Rectal smooth muscle tissue (tissue), 1 donor: Measurements from ENCODE around the gene UNC5C.

Source experiments
- H3K27ac ChIP-seq: one replicate; pipeline ENCODE4 v1.7.0; 2013; ENCODE audit warnings: low read depth, low read length, inconsistent platforms
- H3K27me3 ChIP-seq: one replicate; pipeline ENCODE4 v1.7.0; 2013; ENCODE audit warnings: low read length; ENCODE audit not compliant: control insufficient read depth, insufficient read depth
- H3K36me3 ChIP-seq: one replicate; pipeline ENCODE4 v1.7.0; 2013; ENCODE audit warnings: low read length; ENCODE audit not compliant: control insufficient read depth, insufficient read depth
- H3K4me1 ChIP-seq: one replicate; pipeline ENCODE4 v1.7.0; 2013; ENCODE audit warnings: low read length; ENCODE audit not compliant: control insufficient read depth, insufficient read depth
- H3K4me3 ChIP-seq: one replicate; pipeline ENCODE4 v1.7.0; 2013; ENCODE audit warnings: low read length
- H3K9ac ChIP-seq: one replicate; pipeline ENCODE4 v1.7.0; 2013; ENCODE audit warnings: low read length

The UNC5C gene

DNA sequence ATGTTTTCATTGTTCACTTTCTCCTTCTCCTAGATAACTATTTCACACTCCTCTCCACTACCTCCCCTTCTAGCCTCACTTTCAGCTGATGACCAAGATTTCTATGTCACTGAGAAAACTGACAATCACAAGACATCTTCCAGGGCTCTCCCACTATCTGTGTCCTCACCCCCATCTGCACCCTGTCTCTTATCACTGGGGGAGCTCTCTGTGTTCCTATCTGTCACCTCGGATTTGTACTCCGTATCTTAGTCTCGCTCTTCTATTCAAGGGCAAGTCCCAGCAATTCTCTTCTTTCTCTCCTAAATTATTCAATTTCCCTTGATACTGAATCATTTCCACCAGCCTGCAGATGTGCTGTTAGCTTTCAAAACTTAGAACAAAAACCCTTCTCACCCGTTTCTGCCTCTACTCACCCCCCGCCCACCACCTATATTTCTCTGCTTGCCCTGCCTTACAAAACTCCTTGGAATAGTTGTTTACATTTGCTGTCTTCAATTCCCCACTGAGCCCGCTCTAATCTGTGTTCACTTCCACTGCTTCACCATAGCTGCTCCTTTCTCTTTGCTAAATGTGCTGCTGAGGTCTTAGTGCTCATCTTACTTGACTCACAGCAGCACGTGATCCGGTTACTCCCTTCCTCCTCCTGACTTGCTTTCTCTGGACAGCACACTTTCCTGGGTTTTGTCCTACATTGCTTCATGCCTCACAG is 293.2 kb downstream of the UNC5C start:
- H3K36me3 ChIP-seq, result no peaks in the 10 kb centered on the region
- H3K27ac ChIP-seq, result no peak overlapping the region
- no peak overlapping the region for H3K9ac ChIP-seq
- no peak overlapping the region for H3K4me3 ChIP-seq
- H3K4me1 ChIP-seq, result no peaks in the 10 kb centered on the region
- no peaks in the 10 kb centered on the region for H3K27me3 ChIP-seq

DNA sequence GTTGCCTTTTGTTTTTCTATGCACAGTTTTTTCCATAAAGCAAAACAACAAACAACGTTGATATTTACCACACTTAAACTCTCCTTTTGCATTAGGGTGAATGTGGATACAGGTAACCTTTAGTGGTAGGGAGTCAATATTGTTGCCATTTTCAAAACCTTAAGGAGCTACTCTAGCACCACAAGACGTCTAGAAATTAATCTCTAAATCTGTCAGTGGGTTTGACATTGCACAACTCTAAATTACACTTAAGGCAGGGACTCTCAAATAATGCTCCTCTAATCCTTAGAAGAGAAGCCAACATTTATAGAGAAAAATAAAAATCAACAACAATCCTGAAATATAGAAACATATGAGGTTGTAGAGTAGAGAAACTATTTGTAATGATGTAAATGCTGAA is 297.2 kb downstream of the UNC5C start:
- Histone ChIP-seq H3K9ac (no peak overlapping the region), H3K27ac (no peak overlapping the region), H3K36me3 (no peaks in the 10 kb centered on the region), H3K4me3 (no peak overlapping the region), H3K27me3 (no peaks in the 10 kb centered on the region), H3K4me1 (no peaks in the 10 kb centered on the region)

DNA sequence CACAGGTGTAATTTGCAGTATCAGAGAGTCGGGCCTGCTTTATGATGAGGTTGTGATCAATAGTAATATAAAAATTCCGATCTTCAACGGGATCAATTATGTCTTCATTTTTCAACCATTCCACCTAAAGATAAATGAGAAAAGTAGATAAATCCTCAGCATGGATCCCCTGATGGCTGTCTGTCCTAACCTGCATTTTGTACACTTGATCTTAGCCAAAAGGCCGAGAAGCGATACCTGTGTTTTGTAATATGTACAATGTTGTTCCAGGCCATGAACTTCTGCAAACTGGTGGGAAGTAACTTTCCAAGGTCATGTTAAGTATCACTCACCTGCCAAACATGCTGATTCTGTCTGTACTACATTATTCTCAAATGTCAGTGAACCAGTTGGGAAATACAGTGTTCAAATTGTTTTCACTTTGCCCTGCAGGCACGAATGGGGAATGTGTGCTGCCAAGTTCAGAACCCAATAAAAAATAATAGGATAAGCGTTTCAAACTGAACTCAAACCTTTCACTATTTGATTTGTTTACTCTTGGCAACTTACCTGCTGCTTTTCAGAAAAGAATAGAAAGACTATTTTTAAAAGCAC is 298.1 kb downstream of the UNC5C start:
- no peaks in the 10 kb centered on the region for H3K4me1 ChIP-seq
- H3K27me3 ChIP-seq, result no peaks in the 10 kb centered on the region
- H3K9ac ChIP-seq, result no peak overlapping the region
- H3K36me3 ChIP-seq, result no peaks in the 10 kb centered on the region
- H3K27ac ChIP-seq, result no peak overlapping the region
- H3K4me3 ChIP-seq, result no peak overlapping the region

DNA sequence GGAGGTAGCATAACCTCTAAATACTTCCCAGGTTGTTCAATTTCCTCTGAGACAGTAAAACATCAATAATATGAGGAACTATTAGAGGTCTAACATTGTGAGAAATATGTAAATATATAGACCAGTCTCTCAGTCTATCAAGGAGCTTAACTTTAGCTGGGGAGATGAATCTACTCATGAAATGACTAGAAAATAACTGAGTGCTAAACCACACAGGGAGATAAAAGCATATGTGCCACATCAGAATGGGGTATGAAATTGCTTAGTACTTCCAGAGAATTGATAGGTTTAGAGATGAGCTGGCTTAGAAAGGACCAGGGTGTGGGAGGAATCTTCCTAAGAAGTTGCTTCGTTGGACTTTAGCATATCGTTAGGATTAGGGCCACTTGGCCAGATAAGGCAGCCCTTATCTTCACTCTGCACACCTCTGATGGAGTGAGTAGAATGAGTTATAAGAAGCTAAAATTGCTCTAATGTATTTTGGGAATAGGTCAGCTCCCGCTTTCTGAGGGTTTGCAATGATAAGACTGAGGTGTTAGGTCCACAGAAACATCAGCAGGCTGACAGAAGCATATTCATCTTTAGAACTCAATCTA is 299.2 kb downstream of the UNC5C start:
- Histone ChIP-seq H3K36me3 (no peaks in the 10 kb centered on the region), H3K9ac (no peak overlapping the region), H3K4me1 (no peaks in the 10 kb centered on the region), H3K27me3 (no peaks in the 10 kb centered on the region), H3K27ac (no peak overlapping the region), H3K4me3 (no peak overlapping the region)

DNA sequence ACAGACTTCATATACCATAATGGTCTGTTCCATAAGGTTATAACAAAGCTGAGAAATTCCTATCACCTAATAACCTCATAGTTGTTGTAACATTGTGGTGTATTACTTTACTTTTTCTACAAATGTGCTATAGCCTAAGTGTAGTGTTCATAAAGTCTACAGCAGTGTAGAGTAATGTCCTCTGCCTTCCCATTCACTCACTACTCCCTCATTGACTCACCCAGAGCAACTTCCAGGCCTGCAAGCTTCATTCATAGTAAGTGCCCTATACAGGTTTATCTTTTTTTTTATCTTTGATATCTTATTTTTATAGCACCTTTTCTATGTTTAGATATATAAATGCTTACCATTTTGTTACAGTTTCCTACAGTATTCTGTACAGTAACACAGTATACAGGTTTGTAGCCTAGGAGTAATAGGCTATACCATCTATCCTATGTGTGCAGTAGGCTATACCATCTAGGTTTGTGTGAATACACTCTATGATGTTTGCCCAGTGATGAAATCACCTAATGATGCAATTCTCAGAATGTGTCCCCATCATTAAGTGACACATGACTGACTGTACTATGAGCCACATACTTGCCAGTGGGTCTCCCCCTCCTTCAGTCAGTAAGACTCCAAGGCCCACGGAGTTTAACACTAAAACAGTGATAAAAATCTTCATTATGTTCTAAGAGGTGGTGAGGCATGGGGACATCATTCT is 299.9 kb downstream of the UNC5C start:
- H3K27ac ChIP-seq, result no peak overlapping the region
- H3K27me3 ChIP-seq, result no peaks in the 10 kb centered on the region
- no peak overlapping the region for H3K4me3 ChIP-seq
- H3K4me1 ChIP-seq, result no peaks in the 10 kb centered on the region
- H3K9ac ChIP-seq, result no peak overlapping the region
- H3K36me3 ChIP-seq, result no peaks in the 10 kb centered on the region

- H3K4me1 ChIP-seq, result no peaks in the 10 kb centered on the region
- H3K27ac ChIP-seq, result no peak overlapping the region
- no peaks in the 10 kb centered on the region for H3K36me3 ChIP-seq
- no peak overlapping the region for H3K4me3 ChIP-seq
- H3K9ac ChIP-seq, result no peak overlapping the region
- H3K27me3 ChIP-seq, result no peaks in the 10 kb centered on the region
Observed at GRCh38 chr4:95243892-95244291, 304.9 kb downstream of the UNC5C start.

- no peak overlapping the region for H3K9ac ChIP-seq
- H3K27ac ChIP-seq, result no peak overlapping the region
- no peak overlapping the region for H3K4me3 ChIP-seq
- no peaks in the 10 kb centered on the region for H3K36me3 ChIP-seq
- no peaks in the 10 kb centered on the region for H3K4me1 ChIP-seq
- H3K27me3 ChIP-seq, result no peaks in the 10 kb centered on the region
Observed at GRCh38 chr4:95238554-95238953, 310.2 kb downstream of the UNC5C start.

GRCh38 chr4:95232358-95233156 is 316.2 kb downstream of the UNC5C start:
- no peak overlapping the region for H3K4me3 ChIP-seq
- no peak overlapping the region for H3K9ac ChIP-seq

GRCh38 chr4:95231681-95232080 is 317.1 kb downstream of the UNC5C start:
- H3K4me3 ChIP-seq, result no peak overlapping the region
- no peaks in the 10 kb centered on the region for H3K4me1 ChIP-seq
- no peak overlapping the region for H3K27ac ChIP-seq
- H3K36me3 ChIP-seq, result no peaks in the 10 kb centered on the region
- H3K9ac ChIP-seq, result no peak overlapping the region
- H3K27me3 ChIP-seq, result no peaks in the 10 kb centered on the region

More at GRCh38 chr4:95232358-95233156, 316.2 kb downstream of the UNC5C start:
- Histone ChIP-seq H3K4me1 (no peaks in the 10 kb centered on the region), H3K27me3 (no peaks in the 10 kb centered on the region), H3K36me3 (no peaks in the 10 kb centered on the region), H3K27ac (no peak overlapping the region)

GRCh38 chr4:95225849-95226248 is 322.9 kb downstream of the UNC5C start:
- H3K27me3 ChIP-seq, result no peaks in the 10 kb centered on the region
- no peak overlapping the region for H3K27ac ChIP-seq
- no peaks in the 10 kb centered on the region for H3K4me1 ChIP-seq
- no peak overlapping the region for H3K9ac ChIP-seq
- no peaks in the 10 kb centered on the region for H3K36me3 ChIP-seq
- H3K4me3 ChIP-seq, result no peak overlapping the region

DNA sequence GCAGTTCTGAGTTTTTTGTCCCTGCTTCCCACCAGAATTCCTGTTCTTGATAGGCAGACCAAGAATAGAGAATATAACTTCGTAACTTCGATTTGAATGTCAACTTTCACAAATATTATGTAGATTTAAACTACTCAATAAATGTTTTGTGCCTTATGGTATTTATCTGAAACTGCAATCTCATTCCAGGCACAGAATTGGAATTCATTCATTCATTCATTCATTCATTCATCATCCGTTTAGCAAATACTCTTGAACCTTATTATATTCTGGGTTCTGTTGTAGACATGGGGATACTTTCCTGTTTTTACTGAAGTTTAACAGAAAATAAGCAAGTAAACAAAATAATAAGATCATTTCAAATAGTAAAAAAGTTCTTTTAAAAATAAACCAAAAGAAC is 324.4 kb downstream of the UNC5C start:
- H3K36me3 ChIP-seq, result no peaks in the 10 kb centered on the region
- H3K4me1 ChIP-seq, result no peaks in the 10 kb centered on the region
- H3K27me3 ChIP-seq, result no peaks in the 10 kb centered on the region
- H3K4me3 ChIP-seq, result no peak overlapping the region
- H3K27ac ChIP-seq, result no peak overlapping the region
- no peak overlapping the region for H3K9ac ChIP-seq
